Omental fat pad (tissue), 4 donors: ENCODE data around the gene DTX1. TPM values are rescaled to one million over a fixed set of nuclear protein-coding genes. Genes with fewer than 3 reads are reported as not detected.
A peak's percentile ranks its signal among the peaks of the same experiment; 100 is the strongest.

ENCODE experiments used
- ATAC-seq: fragments of 150-250 bp; one replicate; pipeline ENCODE4 v1.9.1; 2016; ENCODE audit warnings: mild to moderate bottlenecking, moderate library complexity; ENCODE audit not compliant: low FRiP score
- DNase-seq: peaks from one replicate; pipeline ENCODE4 v3.0.0-alpha.2; 2019; ENCODE audit warnings: low spot score
- CTCF ChIP-seq, 3 donors: fragments of 450-650 bp; IDR thresholded peaks; one replicate each; pipeline ENCODE4 v1.5.1; 2016 to 2017; ENCODE audit warnings: antibody characterized with exemption in 3 of 3, mild to moderate bottlenecking in 3 of 3, moderate library complexity in 2 of 3
- total RNA-seq, 4 donors: library from RNA; depleted of rRNA; stranded (reverse); fragments of >200 nt; gene quantifications; one replicate each; pipeline ENCODE4 v1.1.0, GENCODE V29; 2016

Gene DTX1
- total RNA-seq, 4 donors from 2014 or later: 30.1 to 80.9 (median 35.5) TPM

- ATAC-seq (no peak), DNase-seq (no peak)
- no peak for TF ChIP-seq CTCF (IDR thresholded peaks at IDR 0.05)
Observed at GRCh38 chr12:113081873-113082272, 25.3 kb downstream of the DTX1 start.

GRCh38 chr12:113082486-113083148 lies 26.1 kb downstream of the DTX1 start:
- ATAC-seq (no peak), DNase-seq (no peak)
- TF ChIP-seq CTCF (IDR thresholded peaks at IDR 0.05): no peak

GRCh38 chr12:113083863-113084435 lies 27.4 kb downstream of the DTX1 start:
- ATAC-seq (peak; percentile 25), DNase-seq (no peak)
- TF ChIP-seq CTCF (IDR thresholded peaks at IDR 0.05): no peak

- no peak for TF ChIP-seq CTCF (IDR thresholded peaks at IDR 0.05)
- no peak for ATAC-seq
- no peak for DNase-seq
Observed at GRCh38 chr12:113086249-113087164, 30.0 kb downstream of the DTX1 start.

- TF ChIP-seq CTCF (IDR thresholded peaks at IDR 0.05): no peak
- ATAC-seq: no peak
- no peak for DNase-seq
Observed at GRCh38 chr12:113087193-113087592, 30.7 kb downstream of the DTX1 start.

GRCh38 chr12:113088037-113088436 lies 31.5 kb downstream of the DTX1 start:
- no peak for ATAC-seq
- no peak for DNase-seq
- TF ChIP-seq CTCF (IDR thresholded peaks at IDR 0.05): no peak
